SH-SY5Y (cell line): ENCODE data around the gene TMEM30A.
A peak's percentile ranks its signal among the peaks of the same experiment; 100 is the strongest.

Experiments
- GATA2 ChIP-seq: IDR thresholded peaks from 2 replicates; pipeline ENCODE4 v1.6.1; 2011; ENCODE audit warnings: mild to moderate bottlenecking, low read depth, low read length
- GATA3 ChIP-seq: IDR thresholded peaks from 2 replicates; pipeline ENCODE4 v1.6.1; 2011; ENCODE audit warnings: low read depth, mild to moderate bottlenecking, low read length, moderate library complexity

DNA sequence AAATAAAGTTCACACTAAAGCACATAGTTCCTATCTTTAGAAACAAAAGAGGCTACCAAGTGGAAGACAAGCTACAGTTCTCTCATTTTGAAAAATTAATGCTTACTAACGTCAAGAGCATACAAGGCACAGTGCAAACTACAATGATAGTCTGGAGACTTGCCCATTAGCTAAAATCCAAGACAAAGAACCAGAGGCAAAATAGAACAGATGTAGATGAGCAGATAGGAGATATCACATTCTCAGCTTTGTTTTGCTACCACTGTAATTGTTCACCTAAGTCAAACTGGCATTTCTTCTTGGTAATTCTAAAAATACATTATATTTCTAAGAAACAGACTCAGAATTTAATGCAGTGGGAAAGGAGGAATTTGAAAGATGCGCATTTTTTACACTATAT is 5.2 kb downstream of the TMEM30A start:
- TF ChIP-seq GATA3 (peak; percentile 84), GATA2 (peak; percentile 71)
